ENCODE measurements around the gene BRD4. TPM values are rescaled to one million over a fixed set of nuclear protein-coding genes. Genes with fewer than 3 reads are reported as not detected.

BRD4 gene
- total RNA-seq, 2 experiments from 2014 or later = 106 to 126 TPM

GRCh38 chr19:15265850-15266248 is 66.5 kb downstream of the BRD4 start:
- H3K9me3 Mint-ChIP-seq (ENCODE audit: low read depth) = no peaks in the 10 kb centered on the region
- peaks cover 10% of the 10 kb centered on the region for H3K4me1 Mint-ChIP-seq
- DNase-seq (no peak), ATAC-seq (no peak)
- H3K4me3 Mint-ChIP-seq = no peak overlapping the region
- H3K27ac Mint-ChIP-seq = peak overlapping the region; percentile 55
- no peaks in the 10 kb centered on the region for H3K27me3 Mint-ChIP-seq
- CTCF ChIA-PET = no interaction called here
- intact Hi-C loops (cut with DNase I, micrococcal nuclease) = loop anchor here (2.0 kb wide), 2 partner anchors 65 to 113 kb away; partner anchors contain the start of gene AKAP8 (in 1 of the 2)
- POLR2A ChIA-PET = no interaction called here
- H3K36me3 Mint-ChIP-seq (ENCODE audit: low read depth) = peaks cover 49% of the 10 kb centered on the region

- POLR2A ChIA-PET = no interaction called here
These were observed 67.0 kb downstream of the BRD4 start for GRCh38 chr19:15265214-15265849.

GRCh38 chr19:15264933-15265206 is 67.5 kb downstream of the BRD4 start:
- Mint-ChIP-seq H3K4me1 (peaks cover 8% of the 10 kb centered on the region), H3K9me3 (ENCODE audit: low read depth) (no peaks in the 10 kb centered on the region), H3K27me3 (no peaks in the 10 kb centered on the region), H3K4me3 (no peak overlapping the region), H3K27ac (no peak overlapping the region), H3K36me3 (ENCODE audit: low read depth) (peaks cover 46% of the 10 kb centered on the region)
- DNase-seq (no peak), ATAC-seq (no peak)
- ChIA-PET POLR2A (no interaction called here), CTCF (interaction anchor here (0.7 to 0.9 kb wide), 2 partner anchors 9 to 154 kb away, joined by 3 read pairs; partner anchors contain the start of gene AKAP8L)
- intact Hi-C loops (cut with DNase I, micrococcal nuclease) = loop anchor here (1.0 to 5.0 kb wide), 6 partner anchors 66 to 291 kb away; partner anchors contain the start of genes AKAP8 (in 2 of the 2) and BRD4 (in 1 of the 2)

More at GRCh38 chr19:15265214-15265849, 67.0 kb downstream of the BRD4 start:
- intact Hi-C loops (cut with DNase I, micrococcal nuclease) = loop anchor here (2.0 kb wide), 2 partner anchors 65 to 113 kb away; partner anchors contain the start of gene AKAP8 (in 1 of the 2)
- DNase-seq (no peak), ATAC-seq (no peak)
- Mint-ChIP-seq H3K27ac (peak overlapping the region; percentile 55), H3K36me3 (ENCODE audit: low read depth) (peaks cover 46% of the 10 kb centered on the region), H3K4me3 (no peak overlapping the region), H3K9me3 (ENCODE audit: low read depth) (no peaks in the 10 kb centered on the region), H3K27me3 (no peaks in the 10 kb centered on the region), H3K4me1 (peaks cover 8% of the 10 kb centered on the region)
- CTCF ChIA-PET = interaction anchor here (0.9 kb wide), 1 partner anchor 9 kb away, joined by 3 read pairs; no protein-coding TSS in a partner anchor

- POLR2A ChIA-PET = no interaction called here
- peak; percentile 86 for DNase-seq
- intact Hi-C loops (cut with DNase I, micrococcal nuclease) = loop anchor here (1.0 to 5.0 kb wide), 6 partner anchors 67 to 292 kb away; partner anchors contain the start of genes AKAP8 (in 2 of the 2) and BRD4 (in 1 of the 2)
- Mint-ChIP-seq H3K27me3 (no peaks in the 10 kb centered on the region), H3K27ac (no peak overlapping the region), H3K4me1 (peaks cover 8% of the 10 kb centered on the region), H3K36me3 (ENCODE audit: low read depth) (peaks cover 46% of the 10 kb centered on the region), H3K9me3 (ENCODE audit: low read depth) (no peaks in the 10 kb centered on the region), H3K4me3 (no peak overlapping the region)
- CTCF ChIA-PET = interaction anchor here (0.7 to 1.4 kb wide), 5 partner anchors 10 to 155 kb away, joined by 3 to 7 read pairs (median 3); partner anchors contain the start of gene AKAP8L
- ATAC-seq = peak; percentile 77
These were observed 68.0 kb downstream of the BRD4 start for GRCh38 chr19:15264061-15264932.

- H3K27ac Mint-ChIP-seq = no peak overlapping the region
These were observed 68.9 kb downstream of the BRD4 start for GRCh38 chr19:15263361-15263985.

GRCh38 chr19:15262011-15262410 is 70.3 kb downstream of the BRD4 start:
- Mint-ChIP-seq H3K9me3 (ENCODE audit: low read depth) (no peaks in the 10 kb centered on the region), H3K4me3 (no peak overlapping the region), H3K36me3 (ENCODE audit: low read depth) (peaks cover 52% of the 10 kb centered on the region), H3K27ac (no peak overlapping the region), H3K4me1 (no peaks in the 10 kb centered on the region), H3K27me3 (no peaks in the 10 kb centered on the region)
- CTCF ChIA-PET = interaction anchor here (0.7 kb wide), 1 partner anchor 174 kb away, joined by 3 read pairs; no protein-coding TSS in a partner anchor
- POLR2A ChIA-PET = no interaction called here
- intact Hi-C loops (cut with DNase I, micrococcal nuclease) = loop anchor here (5.0 kb wide), 2 partner anchors 85 to 115 kb away; partner anchors contain the start of gene AKAP8 (in 1 of the 2)
- DNase-seq = no peak
- no peak for ATAC-seq

More at GRCh38 chr19:15263361-15263985, 68.9 kb downstream of the BRD4 start:
- H3K4me1 Mint-ChIP-seq = peaks cover 5% of the 10 kb centered on the region
- ChIA-PET POLR2A (no interaction called here), CTCF (interaction anchor here (0.5 to 1.4 kb wide), 9 partner anchors 13 to 338 kb away, joined by 3 to 7 read pairs (median 3); no protein-coding TSS in a partner anchor)
- DNase-seq (no peak), ATAC-seq (no peak)
- no peaks in the 10 kb centered on the region for H3K27me3 Mint-ChIP-seq
- H3K4me3 Mint-ChIP-seq = no peak overlapping the region
- H3K36me3 Mint-ChIP-seq (ENCODE audit: low read depth) = peaks cover 49% of the 10 kb centered on the region
- no peaks in the 10 kb centered on the region for H3K9me3 Mint-ChIP-seq (ENCODE audit: low read depth)
- intact Hi-C loops (cut with DNase I, micrococcal nuclease) = loop anchor here (5.0 kb wide), 2 partner anchors 86 to 114 kb away; partner anchors contain the start of gene AKAP8 (in 1 of the 2)

- no peak for ATAC-seq
- intact Hi-C loops (cut with DNase I, micrococcal nuclease) = loop anchor here (5.0 kb wide), 2 partner anchors 84 to 116 kb away; partner anchors contain the start of gene AKAP8 (in 1 of the 2)
These were observed 71.4 kb downstream of the BRD4 start for GRCh38 chr19:15260939-15261338.

GRCh38 chr19:15259907-15260306 is 72.4 kb downstream of the BRD4 start:
- Mint-ChIP-seq H3K9me3 (ENCODE audit: low read depth) (no peaks in the 10 kb centered on the region), H3K36me3 (ENCODE audit: low read depth) (peaks cover 58% of the 10 kb centered on the region), H3K4me3 (no peak overlapping the region), H3K4me1 (no peaks in the 10 kb centered on the region), H3K27ac (no peak overlapping the region), H3K27me3 (no peaks in the 10 kb centered on the region)
- DNase-seq = no peak
- ATAC-seq = no peak
- CTCF ChIA-PET = no interaction called here
- intact Hi-C loops (cut with DNase I, micrococcal nuclease) = loop anchor here (5.0 kb wide), 2 partner anchors 83 to 117 kb away; partner anchors contain the start of gene AKAP8 (in 1 of the 2)
- POLR2A ChIA-PET = no interaction called here

More at GRCh38 chr19:15260939-15261338, 71.4 kb downstream of the BRD4 start:
- Mint-ChIP-seq H3K9me3 (ENCODE audit: low read depth) (no peaks in the 10 kb centered on the region), H3K27me3 (no peaks in the 10 kb centered on the region), H3K27ac (no peak overlapping the region), H3K4me3 (no peak overlapping the region), H3K36me3 (ENCODE audit: low read depth) (peaks cover 58% of the 10 kb centered on the region), H3K4me1 (no peaks in the 10 kb centered on the region)
- no peak for DNase-seq
- POLR2A ChIA-PET = no interaction called here
- CTCF ChIA-PET = interaction anchor here (0.6 kb wide), 1 partner anchor 254 kb away, joined by 3 read pairs; no protein-coding TSS in a partner anchor

- ChIA-PET CTCF (no interaction called here), POLR2A (no interaction called here)
- Mint-ChIP-seq H3K4me1 (no peaks in the 10 kb centered on the region), H3K27me3 (no peaks in the 10 kb centered on the region), H3K36me3 (ENCODE audit: low read depth) (peaks cover 60% of the 10 kb centered on the region), H3K9me3 (ENCODE audit: low read depth) (no peaks in the 10 kb centered on the region), H3K4me3 (no peak overlapping the region), H3K27ac (no peak overlapping the region)
- no peak for DNase-seq
- intact Hi-C loops (cut with DNase I, micrococcal nuclease) = no loop called here
- ATAC-seq = no peak
These were observed 74.6 kb downstream of the BRD4 start for GRCh38 chr19:15257782-15258181.

GRCh38 chr19:15256708-15257331 is 75.5 kb downstream of the BRD4 start:
- ATAC-seq (no peak), DNase-seq (no peak)
- H3K9me3 Mint-ChIP-seq (ENCODE audit: low read depth) = no peaks in the 10 kb centered on the region
- H3K4me3 Mint-ChIP-seq = no peak overlapping the region
- intact Hi-C loops (cut with DNase I, micrococcal nuclease) = no loop called here
- ChIA-PET POLR2A (no interaction called here), CTCF (no interaction called here)
- H3K27me3 Mint-ChIP-seq = no peaks in the 10 kb centered on the region
- H3K4me1 Mint-ChIP-seq = no peaks in the 10 kb centered on the region
- H3K27ac Mint-ChIP-seq = no peak overlapping the region
- H3K36me3 Mint-ChIP-seq (ENCODE audit: low read depth) = peaks cover 66% of the 10 kb centered on the region

All from activated CD4-positive, alpha-beta T cell treated with anti-CD3 and anti-CD28 coated beads for 36 hours (primary cell).